ENCODE data around the gene MYL2. TPM values are rescaled to one million over a fixed set of nuclear protein-coding genes. Genes with fewer than 3 reads are reported as not detected.
"Not testable (repeated sequence)": the region's sequence is repeated elsewhere in the genome, so short reads cannot be mapped to it uniquely, and the experiment has no call there.

Gene MYL2
- total RNA-seq: 1.7 TPM

- ATAC-seq: no peak
These were observed at the start of gene MYL2 for GRCh38 chr12:110920324-110920910. MYL2 (minus strand) TSS chr12:110920579; CDS start chr12:110920529, 50 bp downstream.

GRCh38 chr12:110966081-110966760 lies 45.8 kb upstream of the MYL2 start:
- ATAC-seq: no peak

- no peak for ATAC-seq
These were observed 45.2 kb upstream of the MYL2 start for GRCh38 chr12:110965574-110965973.

- ATAC-seq: no peak
These were observed 40.4 kb upstream of the MYL2 start for GRCh38 chr12:110960795-110961194.

GRCh38 chr12:110957652-110958051 lies 37.3 kb upstream of the MYL2 start:
- no peak for ATAC-seq

- no peak for ATAC-seq
These were observed 36.8 kb upstream of the MYL2 start for GRCh38 chr12:110957159-110957558.

- ATAC-seq: not testable (repeated sequence)
These were observed 30.5 kb upstream of the MYL2 start for GRCh38 chr12:110950867-110951266.

GRCh38 chr12:110950466-110950865 lies 30.1 kb upstream of the MYL2 start:
- ATAC-seq: not testable (repeated sequence)

- no peak for ATAC-seq
These were observed 27.7 kb upstream of the MYL2 start for GRCh38 chr12:110948041-110948440.

- no peak for ATAC-seq
These were observed 23.0 kb upstream of the MYL2 start for GRCh38 chr12:110943373-110943772.

- no peak for ATAC-seq
These were observed 21.0 kb upstream of the MYL2 start for GRCh38 chr12:110941391-110941790.

GRCh38 chr12:110940933-110941332 lies 20.6 kb upstream of the MYL2 start:
- no peak for ATAC-seq

- no peak for ATAC-seq
These were observed 19.9 kb upstream of the MYL2 start for GRCh38 chr12:110940296-110940695.

GRCh38 chr12:110937104-110937641 lies 16.8 kb upstream of the MYL2 start:
- no peak for ATAC-seq

GRCh38 chr12:110936367-110937103 lies 16.2 kb upstream of the MYL2 start:
- no peak for ATAC-seq

- ATAC-seq: peak; percentile 76
These were observed 15.2 kb upstream of the MYL2 start for GRCh38 chr12:110935588-110935987.

GRCh38 chr12:110934093-110934852 lies 13.9 kb upstream of the MYL2 start:
- peak; percentile 86 for ATAC-seq

GRCh38 chr12:110933326-110933974 lies 13.1 kb upstream of the MYL2 start:
- ATAC-seq: no peak

GRCh38 chr12:110932046-110932445 lies 11.7 kb upstream of the MYL2 start:
- ATAC-seq: no peak

GRCh38 chr12:110931315-110931728 lies 10.9 kb upstream of the MYL2 start:
- ATAC-seq: no peak

GRCh38 chr12:110930348-110931314 lies 10.3 kb upstream of the MYL2 start:
- ATAC-seq: no peak

Measured in esophagus mucosa (tissue), 1 donor.